Panc1 (cell line): ENCODE results near the gene SOX4. TPM values are rescaled to one million over a fixed set of nuclear protein-coding genes. Genes with fewer than 3 reads are reported as not detected.

ENCODE experiments used
- ATAC-seq: fragments of 200-7000 bp; cut with Tn5 transposase; 2 replicates; pipeline ENCODE4 v1.9.1; 2020; ENCODE audit warnings: mild to moderate bottlenecking, moderate library complexity
- BruUV-seq: library from RNA; stranded (reverse); fragments of 400-500 nt; replicated peaks from 2 replicates; lab custom pipeline; 2021; lab: Mats Ljungman, UMichigan
- CTCF ChIA-PET: fragments of 300-600 bp; sonication (Branson Sonifier 250); formaldehyde crosslinking; loops from one replicate; lab custom pipeline; 2022; ENCODE audit warnings: antibody characterized with exemption; lab: Charles Lee
- POLR2A ChIA-PET: fragments of 300-600 bp; sonication (Branson Sonifier 250); formaldehyde crosslinking; loops from one replicate; lab custom pipeline; 2022; ENCODE audit warnings: antibody characterized with exemption; lab: Charles Lee
- DNase-seq: peaks from one replicate; pipeline ENCODE4 v3.0.0-alpha.2; 2010; ENCODE audit warnings: low read depth, low spot score
- H3K27ac ChIP-seq: 2 replicates; pipeline ENCODE4 v1.5.1; 2011; ENCODE audit warnings: mild to moderate bottlenecking, low read length, inconsistent platforms
- H3K27me3 ChIP-seq: fragments of 200-500 bp; sonication (Bioruptor generic); 2 replicates; pipeline ENCODE4 v1.6.0; 2014; ENCODE audit warnings: low read length, inconsistent platforms; ENCODE audit not compliant: control insufficient read depth, insufficient read depth
- H3K36me3 ChIP-seq: fragments of 200-500 bp; sonication (Bioruptor generic); 2 replicates; pipeline ENCODE4 v1.5.1; 2014; ENCODE audit warnings: inconsistent platforms, mild to moderate bottlenecking, low read length, moderate library complexity; ENCODE audit not compliant: control insufficient read depth, insufficient read depth
- H3K4me1 ChIP-seq: 2 replicates; pipeline ENCODE4 v1.5.1; 2011; ENCODE audit warnings: inconsistent platforms, mild to moderate bottlenecking, low read length, moderate library complexity; ENCODE audit not compliant: control insufficient read depth, insufficient read depth
- H3K4me3 ChIP-seq, 2 experiments: 2 replicates each; pipeline ENCODE4 v1.5.1; 2011 to 2012; ENCODE audit warnings: low read depth in 2 of 2, low read length in 2 of 2, mild to moderate bottlenecking in 2 of 2, inconsistent platforms in 1 of 2, moderate library complexity in 1 of 2
- H3K9me3 ChIP-seq: fragments of 200-500 bp; sonication (Bioruptor generic); 2 replicates; pipeline ENCODE4 v1.5.1; 2014; ENCODE audit warnings: low read depth, mild to moderate bottlenecking, inconsistent platforms, low read length, moderate library complexity; ENCODE audit not compliant: control insufficient read depth, insufficient read depth
- POLR2AphosphoS5 ChIP-seq: IDR thresholded peaks from 2 replicates; pipeline ENCODE4 v1.6.1; 2012; ENCODE audit warnings: mild to moderate bottlenecking, low read depth, low read length, moderate library complexity
- SIN3A ChIP-seq: IDR thresholded peaks from 2 replicates; pipeline ENCODE4 v1.6.1; 2012; ENCODE audit warnings: low read depth, mild to moderate bottlenecking, low read length, moderate library complexity, borderline replicate concordance; ENCODE audit not compliant: insufficient read depth
- TCF7L2 ChIP-seq: IDR thresholded peaks from 2 replicates; pipeline ENCODE4 v1.6.1; 2011; ENCODE audit warnings: mild to moderate bottlenecking, low read depth, low read length, inconsistent platforms
- in situ Hi-C: cut with HindIII; loops from 2 replicates; pipeline ENCODE4 v1.10.0; 2016; ENCODE audit warnings: low sequenced_read_pairs, low pct_unique_long_range_greater_than_20kb
- intact Hi-C: fragments of 100-400 bp; cut with micrococcal nuclease; formaldehyde crosslinking; loops from one replicate; pipeline ENCODE4 v1.10.0; 2022; ENCODE audit not compliant: unreplicated experiment
- total RNA-seq: library from RNA; stranded (reverse); gene quantifications from one replicate; pipeline ENCODE4 v1.2.1, GENCODE V29; 2021; ENCODE audit not compliant: unreplicated experiment
- TF ChIP-seq, protein P1 (sequence below), 2 experiments: IDR thresholded peaks; 2 replicates each; pipeline ENCODE4 v1.6.1; 2011 to 2012; ENCODE audit warnings: low read depth in 2 of 2, control low read depth in 1 of 2, low read length in 1 of 2, mild to moderate bottlenecking in 1 of 2, moderate library complexity in 1 of 2; ENCODE audit not compliant: insufficient read depth in 1 of 2
- TF ChIP-seq, protein P2 (sequence below): fragments of 450-650 bp; IDR thresholded peaks from 2 replicates; pipeline ENCODE4 v1.5.1; 2017; ENCODE audit warnings: mild to moderate bottlenecking

SOX4 gene
- total RNA-seq, 1 experiment from 2014 or later, result 71.9 TPM

GRCh38 chr6:21615504-21615903 lies 22.0 kb downstream of the SOX4 start:
- Histone ChIP-seq H3K4me1 (peaks cover 2% of the 10 kb centered on the region; the same call in 1 of the 2 replicates), H3K27me3 (no peaks in the 10 kb centered on the region), H3K36me3 (no peaks in the 10 kb centered on the region), H3K27ac (no peak overlapping the region), H3K4me3 (no peak overlapping the region), H3K9me3 (no peaks in the 10 kb centered on the region)
- no TSS peak for BruUV-seq
- no peak for DNase-seq
- intact Hi-C loops (no loop called here), in situ Hi-C loops (no loop called here)
- no peak for ATAC-seq
- CTCF ChIA-PET, result no interaction called here
- POLR2A ChIA-PET, result no interaction called here
- TF ChIP-seq POLR2AphosphoS5 (no peak), TCF7L2 (no peak), SIN3A (no peak)
- TF ChIP-seq, protein P1, sequence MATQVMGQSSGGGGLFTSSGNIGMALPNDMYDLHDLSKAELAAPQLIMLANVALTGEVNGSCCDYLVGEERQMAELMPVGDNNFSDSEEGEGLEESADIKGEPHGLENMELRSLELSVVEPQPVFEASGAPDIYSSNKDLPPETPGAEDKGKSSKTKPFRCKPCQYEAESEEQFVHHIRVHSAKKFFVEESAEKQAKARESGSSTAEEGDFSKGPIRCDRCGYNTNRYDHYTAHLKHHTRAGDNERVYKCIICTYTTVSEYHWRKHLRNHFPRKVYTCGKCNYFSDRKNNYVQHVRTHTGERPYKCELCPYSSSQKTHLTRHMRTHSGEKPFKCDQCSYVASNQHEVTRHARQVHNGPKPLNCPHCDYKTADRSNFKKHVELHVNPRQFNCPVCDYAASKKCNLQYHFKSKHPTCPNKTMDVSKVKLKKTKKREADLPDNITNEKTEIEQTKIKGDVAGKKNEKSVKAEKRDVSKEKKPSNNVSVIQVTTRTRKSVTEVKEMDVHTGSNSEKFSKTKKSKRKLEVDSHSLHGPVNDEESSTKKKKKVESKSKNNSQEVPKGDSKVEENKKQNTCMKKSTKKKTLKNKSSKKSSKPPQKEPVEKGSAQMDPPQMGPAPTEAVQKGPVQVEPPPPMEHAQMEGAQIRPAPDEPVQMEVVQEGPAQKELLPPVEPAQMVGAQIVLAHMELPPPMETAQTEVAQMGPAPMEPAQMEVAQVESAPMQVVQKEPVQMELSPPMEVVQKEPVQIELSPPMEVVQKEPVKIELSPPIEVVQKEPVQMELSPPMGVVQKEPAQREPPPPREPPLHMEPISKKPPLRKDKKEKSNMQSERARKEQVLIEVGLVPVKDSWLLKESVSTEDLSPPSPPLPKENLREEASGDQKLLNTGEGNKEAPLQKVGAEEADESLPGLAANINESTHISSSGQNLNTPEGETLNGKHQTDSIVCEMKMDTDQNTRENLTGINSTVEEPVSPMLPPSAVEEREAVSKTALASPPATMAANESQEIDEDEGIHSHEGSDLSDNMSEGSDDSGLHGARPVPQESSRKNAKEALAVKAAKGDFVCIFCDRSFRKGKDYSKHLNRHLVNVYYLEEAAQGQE (IDR thresholded peaks at IDR 0.05; ENCODE audit: insufficient read depth in 1 of 2, low read depth in 2 of 2, low read length in 1 of 2), result no peak

GRCh38 chr6:21616005-21616404 lies 22.5 kb downstream of the SOX4 start:
- POLR2A ChIA-PET, result no interaction called here
- Histone ChIP-seq H3K27me3 (no peaks in the 10 kb centered on the region), H3K9me3 (no peaks in the 10 kb centered on the region), H3K4me3 (no peak overlapping the region), H3K4me1 (peaks cover 2% of the 10 kb centered on the region; the same call in 1 of the 2 replicates), H3K36me3 (no peaks in the 10 kb centered on the region), H3K27ac (peak overlapping the region; percentile 40; the same call in 1 of the 2 replicates)
- DNase-seq, result no peak
- in situ Hi-C loops (no loop called here), intact Hi-C loops (no loop called here)
- TF ChIP-seq, protein P1 (IDR thresholded peaks at IDR 0.05; ENCODE audit: insufficient read depth in 1 of 2, low read depth in 2 of 2, low read length in 1 of 2), result no peak
- TF ChIP-seq POLR2AphosphoS5 (no peak), SIN3A (no peak), TCF7L2 (no peak)
- TF ChIP-seq, protein P2, sequence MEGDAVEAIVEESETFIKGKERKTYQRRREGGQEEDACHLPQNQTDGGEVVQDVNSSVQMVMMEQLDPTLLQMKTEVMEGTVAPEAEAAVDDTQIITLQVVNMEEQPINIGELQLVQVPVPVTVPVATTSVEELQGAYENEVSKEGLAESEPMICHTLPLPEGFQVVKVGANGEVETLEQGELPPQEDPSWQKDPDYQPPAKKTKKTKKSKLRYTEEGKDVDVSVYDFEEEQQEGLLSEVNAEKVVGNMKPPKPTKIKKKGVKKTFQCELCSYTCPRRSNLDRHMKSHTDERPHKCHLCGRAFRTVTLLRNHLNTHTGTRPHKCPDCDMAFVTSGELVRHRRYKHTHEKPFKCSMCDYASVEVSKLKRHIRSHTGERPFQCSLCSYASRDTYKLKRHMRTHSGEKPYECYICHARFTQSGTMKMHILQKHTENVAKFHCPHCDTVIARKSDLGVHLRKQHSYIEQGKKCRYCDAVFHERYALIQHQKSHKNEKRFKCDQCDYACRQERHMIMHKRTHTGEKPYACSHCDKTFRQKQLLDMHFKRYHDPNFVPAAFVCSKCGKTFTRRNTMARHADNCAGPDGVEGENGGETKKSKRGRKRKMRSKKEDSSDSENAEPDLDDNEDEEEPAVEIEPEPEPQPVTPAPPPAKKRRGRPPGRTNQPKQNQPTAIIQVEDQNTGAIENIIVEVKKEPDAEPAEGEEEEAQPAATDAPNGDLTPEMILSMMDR, result no peak
- no TSS peak for BruUV-seq
- ATAC-seq, result no peak
- CTCF ChIA-PET, result no interaction called here
